GM06990 (cell line): Measurements from ENCODE around the gene RCOR1.
"Not testable (repeated sequence)": the region's sequence is repeated elsewhere in the genome, so short reads cannot be mapped to it uniquely, and the experiment has no call there.

Source experiments
- DNase-seq: peaks from one replicate; pipeline ENCODE4 v3.0.0-alpha.2; 2011; ENCODE audit not compliant: insufficient read length; ENCODE audit errors: extremely low read depth
- H3K27me3 ChIP-seq: replicated peaks from 2 replicates; pipeline ENCODE4 v1.6.0; 2011; ENCODE audit warnings: low read length; ENCODE audit not compliant: control insufficient read depth, insufficient read depth
- H3K36me3 ChIP-seq: 2 replicates; pipeline ENCODE4 v1.5.1; 2011; ENCODE audit warnings: low read length; ENCODE audit not compliant: control insufficient read depth, insufficient read depth
- H3K4me3 ChIP-seq: replicated peaks from 2 replicates; pipeline ENCODE4 v1.5.1; 2011; ENCODE audit warnings: low read depth, mild to moderate bottlenecking, control low read depth, low read length
- TF ChIP-seq, protein P1 (sequence below): IDR thresholded peaks from 2 replicates; pipeline ENCODE4 v1.5.1; 2011; ENCODE audit warnings: low read length, control low read depth, mild to moderate bottlenecking, inconsistent platforms; ENCODE audit not compliant: insufficient read depth, poor library complexity, severe bottlenecking

The RCOR1 gene

DNA sequence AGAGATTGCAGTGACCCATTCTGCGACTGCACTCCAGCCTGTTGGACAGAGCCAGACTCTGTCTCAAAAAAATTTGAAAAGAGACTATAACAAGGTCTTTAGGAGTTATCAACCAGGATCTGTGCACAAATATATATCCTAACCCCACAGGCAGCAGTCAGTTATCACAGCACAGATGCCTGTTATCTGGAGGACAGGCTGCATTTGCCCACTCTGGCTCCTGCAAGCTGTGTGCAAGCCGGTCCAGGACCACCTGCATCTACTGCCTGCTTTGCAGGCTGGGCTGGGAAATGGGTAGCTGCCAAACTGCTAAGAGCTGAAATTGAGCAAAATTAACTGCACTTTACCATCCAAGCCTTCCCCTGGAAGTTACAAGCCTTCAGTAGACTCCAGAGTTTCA, 21.4 kb upstream of the RCOR1 start:
- Histone ChIP-seq H3K4me3 (no peak overlapping the region), H3K27me3 (no peaks in the 10 kb centered on the region), H3K36me3 (no peaks in the 10 kb centered on the region)
- TF ChIP-seq, protein P1, sequence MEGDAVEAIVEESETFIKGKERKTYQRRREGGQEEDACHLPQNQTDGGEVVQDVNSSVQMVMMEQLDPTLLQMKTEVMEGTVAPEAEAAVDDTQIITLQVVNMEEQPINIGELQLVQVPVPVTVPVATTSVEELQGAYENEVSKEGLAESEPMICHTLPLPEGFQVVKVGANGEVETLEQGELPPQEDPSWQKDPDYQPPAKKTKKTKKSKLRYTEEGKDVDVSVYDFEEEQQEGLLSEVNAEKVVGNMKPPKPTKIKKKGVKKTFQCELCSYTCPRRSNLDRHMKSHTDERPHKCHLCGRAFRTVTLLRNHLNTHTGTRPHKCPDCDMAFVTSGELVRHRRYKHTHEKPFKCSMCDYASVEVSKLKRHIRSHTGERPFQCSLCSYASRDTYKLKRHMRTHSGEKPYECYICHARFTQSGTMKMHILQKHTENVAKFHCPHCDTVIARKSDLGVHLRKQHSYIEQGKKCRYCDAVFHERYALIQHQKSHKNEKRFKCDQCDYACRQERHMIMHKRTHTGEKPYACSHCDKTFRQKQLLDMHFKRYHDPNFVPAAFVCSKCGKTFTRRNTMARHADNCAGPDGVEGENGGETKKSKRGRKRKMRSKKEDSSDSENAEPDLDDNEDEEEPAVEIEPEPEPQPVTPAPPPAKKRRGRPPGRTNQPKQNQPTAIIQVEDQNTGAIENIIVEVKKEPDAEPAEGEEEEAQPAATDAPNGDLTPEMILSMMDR = no peak
- no peak for DNase-seq

DNA sequence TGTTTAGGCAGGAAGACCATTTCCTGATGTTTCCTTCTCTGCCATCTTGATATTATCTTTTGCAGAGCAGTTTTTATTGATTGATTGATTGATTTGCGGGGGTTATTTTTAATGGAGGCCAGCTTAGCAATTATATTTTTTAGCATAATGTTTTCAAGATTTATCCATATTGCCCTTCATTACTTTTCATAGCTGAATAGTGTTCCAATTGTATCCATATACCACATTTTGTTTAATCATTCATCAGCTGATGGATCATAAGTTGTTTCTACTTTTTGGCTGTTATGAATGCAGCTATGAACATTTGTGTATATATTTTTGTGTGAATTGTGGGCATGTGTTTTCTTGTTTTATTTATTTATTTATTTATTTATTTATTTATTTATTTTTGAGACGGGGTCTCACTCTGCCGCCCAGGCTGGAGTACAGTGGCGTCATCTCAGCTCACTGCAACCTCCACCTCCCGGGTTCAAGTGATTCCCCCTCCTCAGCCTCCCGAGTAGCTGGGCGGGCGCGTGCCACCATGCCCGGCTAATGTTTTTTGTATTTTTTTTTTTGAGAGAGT, 20.9 kb upstream of the RCOR1 start:
- Histone ChIP-seq H3K4me3 (no peak overlapping the region), H3K36me3 (no peaks in the 10 kb centered on the region), H3K27me3 (no peaks in the 10 kb centered on the region)
- no peak for DNase-seq
- TF ChIP-seq, protein P1 = no peak

DNA sequence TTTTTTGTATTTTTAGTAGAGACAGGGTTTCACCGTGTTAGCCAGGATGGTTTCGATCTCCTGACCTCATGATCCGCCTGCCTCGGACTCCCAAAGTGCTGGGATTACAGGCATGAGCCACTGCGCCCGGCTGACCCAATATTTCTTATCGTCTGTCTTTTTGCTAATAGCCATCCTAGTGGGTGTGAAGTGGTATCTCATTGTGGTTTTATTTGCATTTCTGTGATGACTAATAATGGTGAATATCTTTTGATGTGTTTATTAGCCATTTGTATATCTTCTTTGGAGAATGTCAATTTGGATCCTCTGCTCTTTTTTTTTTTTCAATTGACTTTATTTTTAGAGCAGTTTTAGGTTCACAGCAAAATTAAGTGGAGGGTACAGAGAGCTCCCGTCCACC, 19.3 kb upstream of the RCOR1 start:
- DNase-seq, H3K4me3 ChIP-seq, H3K27me3 ChIP-seq, H3K36me3 ChIP-seq: not testable (repeated sequence)

DNA sequence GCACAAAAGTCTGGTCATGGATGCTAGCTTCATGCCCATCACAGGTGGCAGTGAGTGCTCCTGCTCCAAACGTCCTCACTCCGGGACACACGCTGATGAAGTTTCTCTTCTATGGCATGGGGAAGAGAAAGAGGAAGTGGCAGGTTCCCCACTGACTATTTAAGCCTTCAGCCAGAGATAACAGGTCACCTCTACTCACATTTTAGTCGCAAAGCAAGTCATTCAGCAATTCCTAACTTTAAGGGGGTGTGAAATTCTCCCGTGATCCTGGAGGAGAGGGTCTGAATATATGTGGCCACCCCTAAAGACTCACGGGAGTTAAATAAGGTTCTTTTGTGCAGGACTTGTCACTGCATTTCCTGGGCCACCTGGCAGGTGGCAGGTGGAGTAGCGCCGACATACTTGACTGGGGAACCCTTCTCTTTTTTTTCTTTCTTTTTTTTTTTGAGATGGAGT, 18.8 kb upstream of the RCOR1 start:
- no peak for DNase-seq
- Histone ChIP-seq H3K4me3 (peak overlapping the region; percentile 22; the same call in 1 of the 2 replicates), H3K36me3 (no peaks in the 10 kb centered on the region), H3K27me3 (no peaks in the 10 kb centered on the region; the same call in 1 of the 2 replicates)
- TF ChIP-seq, protein P1 = no peak

DNA sequence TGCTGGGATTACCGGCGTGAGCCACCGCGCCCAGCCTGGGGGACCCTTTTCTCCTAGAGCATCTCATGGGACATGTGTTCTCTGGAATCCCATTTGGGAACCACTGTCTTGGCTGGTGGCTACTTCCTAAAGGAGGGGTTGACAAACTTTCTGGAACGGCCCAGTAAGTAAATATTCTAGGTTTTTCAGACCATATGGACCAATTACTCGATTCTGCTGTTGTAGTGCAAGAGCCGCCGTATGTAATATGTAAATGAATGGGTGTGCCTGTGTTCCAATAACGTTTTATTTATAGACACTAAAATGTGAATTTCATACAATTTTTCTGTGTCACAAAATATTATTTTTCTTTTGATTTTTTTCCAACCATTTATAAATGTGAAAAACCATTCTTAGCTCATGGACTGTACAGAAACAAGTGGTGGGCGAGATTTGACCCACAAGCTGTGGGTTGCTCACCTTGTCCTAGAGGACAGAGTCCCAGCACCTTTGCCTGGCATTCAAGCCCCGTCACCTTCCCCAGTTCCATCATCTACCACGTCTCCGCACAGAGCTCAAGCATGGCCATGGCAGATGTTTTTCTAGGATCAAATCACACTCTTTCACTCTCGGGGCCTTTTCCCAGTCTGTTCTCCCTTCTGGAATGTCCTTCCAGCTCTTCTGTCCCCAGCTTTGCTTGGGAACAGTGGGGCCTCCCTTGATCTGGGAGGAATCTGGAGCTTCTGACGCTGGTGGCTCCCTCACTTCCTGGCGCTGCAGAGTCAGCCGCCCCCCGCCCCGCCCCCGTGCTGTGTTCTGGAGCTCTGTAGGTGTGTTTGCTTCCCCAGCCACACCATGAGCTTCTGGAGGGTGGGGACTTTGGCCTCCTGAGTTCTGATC, 17.9 kb upstream of the RCOR1 start:
- TF ChIP-seq, protein P1 = no peak
- DNase-seq = no peak
- Histone ChIP-seq H3K27me3 (no peaks in the 10 kb centered on the region; the same call in 1 of the 2 replicates), H3K36me3 (no peaks in the 10 kb centered on the region), H3K4me3 (no peak overlapping the region)

DNA sequence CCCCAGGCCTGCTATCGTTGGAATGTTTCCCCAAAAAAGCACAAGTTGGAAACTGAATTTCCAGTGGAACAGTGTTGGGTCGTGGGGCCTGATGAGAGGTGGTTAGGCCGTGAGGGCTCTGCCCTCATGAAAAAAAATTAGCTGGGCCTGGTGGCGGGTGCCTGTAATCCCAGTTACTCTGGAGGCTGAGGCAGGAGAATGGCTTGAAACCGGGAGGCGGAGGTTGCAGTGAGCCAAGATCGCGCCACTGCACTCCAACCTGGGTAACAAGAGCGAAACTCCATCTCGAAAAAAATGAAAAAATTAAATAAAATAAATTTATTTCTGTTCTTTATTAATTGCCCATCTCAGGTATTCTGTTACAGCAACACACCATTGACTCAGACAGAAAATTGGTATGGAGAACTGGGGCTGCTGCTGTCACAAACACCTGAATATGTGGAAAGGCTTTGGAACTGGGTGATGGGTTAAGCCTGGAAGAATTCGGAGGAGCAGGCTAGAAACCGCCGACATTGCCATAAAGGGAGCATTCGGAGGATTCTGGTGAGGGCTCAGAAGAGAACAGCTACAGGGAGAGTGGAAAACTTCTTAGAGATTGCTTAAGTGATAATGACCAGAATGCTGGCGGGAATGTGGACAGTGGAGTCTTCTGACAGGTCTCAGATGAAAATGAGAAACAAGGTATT, 17.1 kb upstream of the RCOR1 start:
- Histone ChIP-seq H3K27me3 (no peaks in the 10 kb centered on the region; the same call in 1 of the 2 replicates), H3K36me3 (no peaks in the 10 kb centered on the region), H3K4me3 (no peak overlapping the region)
- DNase-seq = no peak
- TF ChIP-seq, protein P1 = no peak

DNA sequence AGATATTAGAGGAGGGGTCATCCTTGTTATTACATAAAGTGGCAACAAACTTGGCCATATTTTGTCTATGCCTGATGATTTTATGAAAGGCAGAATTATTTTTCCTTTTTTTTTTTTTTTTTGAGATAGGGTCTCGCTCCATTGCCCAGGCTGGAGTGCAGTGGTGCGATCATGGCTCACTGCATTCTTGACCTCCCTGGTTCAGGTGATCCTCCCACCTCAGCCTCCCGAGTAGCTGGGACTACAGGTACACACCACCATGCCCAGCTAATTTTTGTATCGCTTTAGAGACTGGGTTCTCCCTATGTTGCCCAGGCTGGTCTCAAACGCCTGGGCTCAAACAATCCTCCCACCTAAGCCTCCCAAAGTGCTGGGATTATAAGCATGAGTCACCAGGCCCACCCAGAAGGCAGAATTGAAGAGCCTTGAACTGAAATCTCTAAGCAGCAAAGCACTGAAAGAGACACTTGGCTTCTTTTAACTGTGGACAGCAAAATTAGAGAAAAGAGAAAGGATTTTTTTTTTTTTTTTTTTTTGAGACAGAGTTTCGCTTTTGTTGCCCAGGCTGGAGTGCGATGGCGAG, 16.5 kb upstream of the RCOR1 start:
- H3K27me3 ChIP-seq, DNase-seq, H3K36me3 ChIP-seq, H3K4me3 ChIP-seq: not testable (repeated sequence)
